Measurements from ENCODE around the gene CAST.

Gene CAST

GRCh38 chr5:96703384-96703920 is 41.3 kb downstream of the CAST start:
- H3K4me1 Mint-ChIP-seq (ENCODE audit: low read depth) = peaks cover 64% of the 10 kb centered on the region
- peak overlapping the region; percentile 88 for H3K4me3 Mint-ChIP-seq
- no peak for DNase-seq
- H3K9me3 Mint-ChIP-seq = no peaks in the 10 kb centered on the region
- H3K27me3 Mint-ChIP-seq = no peaks in the 10 kb centered on the region
- peak overlapping the region; percentile 92 for H3K27ac Mint-ChIP-seq
- H3K36me3 Mint-ChIP-seq (ENCODE audit: low read depth) = peaks cover 8% of the 10 kb centered on the region

- peaks cover 8% of the 10 kb centered on the region for H3K36me3 Mint-ChIP-seq (ENCODE audit: low read depth)
- DNase-seq = no peak
- H3K27ac Mint-ChIP-seq = peak overlapping the region; percentile 92
- H3K4me3 Mint-ChIP-seq = peak overlapping the region; percentile 88
- peaks cover 69% of the 10 kb centered on the region for H3K4me1 Mint-ChIP-seq (ENCODE audit: low read depth)
- H3K9me3 Mint-ChIP-seq = no peaks in the 10 kb centered on the region
- no peaks in the 10 kb centered on the region for H3K27me3 Mint-ChIP-seq
Measured at GRCh38 chr5:96703995-96704394, 41.8 kb downstream of the CAST start.

- no peaks in the 10 kb centered on the region for H3K27me3 Mint-ChIP-seq
- no peak overlapping the region for H3K4me3 Mint-ChIP-seq
- no peak overlapping the region for H3K27ac Mint-ChIP-seq
- H3K9me3 Mint-ChIP-seq = no peaks in the 10 kb centered on the region
- H3K36me3 Mint-ChIP-seq (ENCODE audit: low read depth) = peaks cover 8% of the 10 kb centered on the region
- peaks cover 60% of the 10 kb centered on the region for H3K4me1 Mint-ChIP-seq (ENCODE audit: low read depth)
- DNase-seq = no peak
Measured at GRCh38 chr5:96706433-96707111, 44.4 kb downstream of the CAST start.

- no peak for DNase-seq
- H3K27ac Mint-ChIP-seq = no peak overlapping the region
- no peaks in the 10 kb centered on the region for H3K27me3 Mint-ChIP-seq
- H3K4me1 Mint-ChIP-seq (ENCODE audit: low read depth) = peaks cover 48% of the 10 kb centered on the region
- H3K36me3 Mint-ChIP-seq (ENCODE audit: low read depth) = peaks cover 6% of the 10 kb centered on the region
- no peak overlapping the region for H3K4me3 Mint-ChIP-seq
- no peaks in the 10 kb centered on the region for H3K9me3 Mint-ChIP-seq
Measured at GRCh38 chr5:96708600-96708999, 46.4 kb downstream of the CAST start.

- Mint-ChIP-seq H3K27ac (no peak overlapping the region), H3K4me1 (ENCODE audit: low read depth) (peaks cover 45% of the 10 kb centered on the region), H3K9me3 (no peaks in the 10 kb centered on the region), H3K4me3 (no peak overlapping the region), H3K27me3 (no peaks in the 10 kb centered on the region), H3K36me3 (ENCODE audit: low read depth) (peaks cover 5% of the 10 kb centered on the region)
- no peak for DNase-seq
Measured at GRCh38 chr5:96709152-96709821, 47.1 kb downstream of the CAST start.

- no peak for DNase-seq
- Mint-ChIP-seq H3K4me1 (ENCODE audit: low read depth) (peaks cover 51% of the 10 kb centered on the region), H3K36me3 (ENCODE audit: low read depth) (peaks cover 13% of the 10 kb centered on the region), H3K9me3 (no peaks in the 10 kb centered on the region), H3K27ac (no peak overlapping the region), H3K27me3 (no peaks in the 10 kb centered on the region), H3K4me3 (no peak overlapping the region)
Measured at GRCh38 chr5:96712100-96712746, 50.0 kb downstream of the CAST start.

GRCh38 chr5:96714450-96714849 is 52.3 kb downstream of the CAST start:
- no peak for DNase-seq
- Mint-ChIP-seq H3K4me1 (ENCODE audit: low read depth) (peaks cover 49% of the 10 kb centered on the region), H3K36me3 (ENCODE audit: low read depth) (peaks cover 16% of the 10 kb centered on the region)

GRCh38 chr5:96714951-96715451 is 52.8 kb downstream of the CAST start:
- Mint-ChIP-seq H3K36me3 (ENCODE audit: low read depth) (peaks cover 16% of the 10 kb centered on the region), H3K4me1 (ENCODE audit: low read depth) (peaks cover 51% of the 10 kb centered on the region), H3K4me3 (no peak overlapping the region), H3K27me3 (no peaks in the 10 kb centered on the region), H3K27ac (peak overlapping the region; percentile 69), H3K9me3 (no peaks in the 10 kb centered on the region)
- no peak for DNase-seq

More at GRCh38 chr5:96714450-96714849, 52.3 kb downstream of the CAST start:
- Mint-ChIP-seq H3K9me3 (no peaks in the 10 kb centered on the region), H3K27ac (peak overlapping the region; percentile 69), H3K4me3 (no peak overlapping the region), H3K27me3 (no peaks in the 10 kb centered on the region)

- H3K36me3 Mint-ChIP-seq (ENCODE audit: low read depth) = peaks cover 16% of the 10 kb centered on the region
- no peaks in the 10 kb centered on the region for H3K9me3 Mint-ChIP-seq
- H3K4me3 Mint-ChIP-seq = no peak overlapping the region
- H3K27me3 Mint-ChIP-seq = no peaks in the 10 kb centered on the region
- H3K4me1 Mint-ChIP-seq (ENCODE audit: low read depth) = peaks cover 54% of the 10 kb centered on the region
- no peak for DNase-seq
- H3K27ac Mint-ChIP-seq = no peak overlapping the region
Measured at GRCh38 chr5:96716007-96716406, 53.8 kb downstream of the CAST start.

- Mint-ChIP-seq H3K27me3 (no peaks in the 10 kb centered on the region), H3K36me3 (ENCODE audit: low read depth) (peaks cover 16% of the 10 kb centered on the region)
Measured at GRCh38 chr5:96716716-96717115, 54.5 kb downstream of the CAST start.

GRCh38 chr5:96717874-96718273 is 55.7 kb downstream of the CAST start:
- DNase-seq = no peak
- Mint-ChIP-seq H3K4me1 (ENCODE audit: low read depth) (peaks cover 59% of the 10 kb centered on the region), H3K4me3 (no peak overlapping the region), H3K36me3 (ENCODE audit: low read depth) (peaks cover 15% of the 10 kb centered on the region), H3K27me3 (no peaks in the 10 kb centered on the region), H3K9me3 (no peaks in the 10 kb centered on the region), H3K27ac (no peak overlapping the region)

More at GRCh38 chr5:96716716-96717115, 54.5 kb downstream of the CAST start:
- DNase-seq = no peak
- Mint-ChIP-seq H3K4me3 (no peak overlapping the region), H3K4me1 (ENCODE audit: low read depth) (peaks cover 54% of the 10 kb centered on the region), H3K9me3 (no peaks in the 10 kb centered on the region), H3K27ac (no peak overlapping the region)

- H3K36me3 Mint-ChIP-seq (ENCODE audit: low read depth) = peaks cover 18% of the 10 kb centered on the region
- no peaks in the 10 kb centered on the region for H3K27me3 Mint-ChIP-seq
- H3K27ac Mint-ChIP-seq = no peak overlapping the region
- no peak overlapping the region for H3K4me3 Mint-ChIP-seq
- no peak for DNase-seq
- peaks cover 60% of the 10 kb centered on the region for H3K4me1 Mint-ChIP-seq (ENCODE audit: low read depth)
- H3K9me3 Mint-ChIP-seq = no peaks in the 10 kb centered on the region
Measured at GRCh38 chr5:96718635-96719077, 56.5 kb downstream of the CAST start.

- H3K36me3 Mint-ChIP-seq (ENCODE audit: low read depth) = peaks cover 17% of the 10 kb centered on the region
Measured at GRCh38 chr5:96720408-96720807, 58.2 kb downstream of the CAST start.

GRCh38 chr5:96721351-96721977 is 59.3 kb downstream of the CAST start:
- no peak for DNase-seq
- Mint-ChIP-seq H3K4me3 (no peak overlapping the region), H3K27ac (no peak overlapping the region)

More at GRCh38 chr5:96720408-96720807, 58.2 kb downstream of the CAST start:
- peaks cover 49% of the 10 kb centered on the region for H3K4me1 Mint-ChIP-seq (ENCODE audit: low read depth)
- no peak overlapping the region for H3K4me3 Mint-ChIP-seq
- H3K27ac Mint-ChIP-seq = no peak overlapping the region
- H3K27me3 Mint-ChIP-seq = no peaks in the 10 kb centered on the region
- no peaks in the 10 kb centered on the region for H3K9me3 Mint-ChIP-seq
- DNase-seq = no peak

More at GRCh38 chr5:96721351-96721977, 59.3 kb downstream of the CAST start:
- no peaks in the 10 kb centered on the region for H3K27me3 Mint-ChIP-seq
- H3K9me3 Mint-ChIP-seq = no peaks in the 10 kb centered on the region
- H3K36me3 Mint-ChIP-seq (ENCODE audit: low read depth) = peaks cover 20% of the 10 kb centered on the region
- H3K4me1 Mint-ChIP-seq (ENCODE audit: low read depth) = peaks cover 42% of the 10 kb centered on the region

Data from activated T-cell treated with anti-CD3 and anti-CD28 coated beads, Interleukin-2, amount 50 U/mL, for 24 hours (primary cell).